ENCODE data around the gene FCGR1A.
"Not testable (repeated sequence)": the region's sequence is repeated elsewhere in the genome, so short reads cannot be mapped to it uniquely, and the experiment has no call there.

FCGR1A gene

DNA sequence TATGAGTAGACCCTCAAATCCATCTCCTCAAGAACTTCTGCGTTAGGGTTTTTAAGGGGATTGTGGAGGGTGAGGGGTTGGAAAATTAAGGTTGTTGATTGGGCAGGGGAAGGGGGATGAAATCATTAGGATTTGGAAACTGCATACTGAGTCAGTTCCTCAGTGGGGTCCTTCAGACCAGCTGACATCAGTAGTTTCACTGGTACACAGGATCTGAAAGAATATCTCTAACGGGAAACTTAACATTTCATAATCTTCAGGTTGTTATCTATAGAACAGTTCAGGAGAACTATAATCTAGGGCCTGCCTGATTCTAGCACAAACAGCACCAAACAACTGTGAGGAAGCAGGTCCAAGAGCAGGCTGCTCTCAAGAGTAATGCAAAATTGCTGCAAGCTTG lies 27.2 kb upstream of the FCGR1A start:
- H3K14ac ChIP-seq (ENCODE audit: low read length in 2 of 2); H3K9me3 ChIP-seq (ENCODE audit: control insufficient read depth, low read length); H3K23ac ChIP-seq (ENCODE audit: low read length in 2 of 2); H3K4ac ChIP-seq (ENCODE audit: low read depth in 1 of 2, low read length in 2 of 2); H3K36me3 ChIP-seq (ENCODE audit: control insufficient read depth in 1 of 2, insufficient read depth in 2 of 2, low read depth in 1 of 2, low read length in 2 of 2); H2AFZ ChIP-seq (ENCODE audit: low read depth, low read length); H4K91ac ChIP-seq (ENCODE audit: low read length); H3K4me1 ChIP-seq (ENCODE audit: control insufficient read depth, insufficient read depth, low read depth, low read length); H4K8ac ChIP-seq (ENCODE audit: low read length); H3K4me2 ChIP-seq (ENCODE audit: low read length, poor library complexity, severe bottlenecking); H2BK12ac ChIP-seq (ENCODE audit: low read length in 2 of 2); H2BK120ac ChIP-seq (ENCODE audit: low read depth, low read length); H3K4me3 ChIP-seq (ENCODE audit: insufficient read depth in 1 of 2, low read depth in 1 of 2, low read length in 2 of 2); H3K79me1 ChIP-seq (replicated peaks; ENCODE audit: low read length, poor library complexity, severe bottlenecking); H3K27me3 ChIP-seq (ENCODE audit: control insufficient read depth in 1 of 2, insufficient read depth in 1 of 2, low read length in 2 of 2); H2BK5ac ChIP-seq (ENCODE audit: low read depth, low read length, poor library complexity, severe bottlenecking); H2BK15ac ChIP-seq (ENCODE audit: low read depth, poor library complexity, severe bottlenecking); H3K9ac ChIP-seq (ENCODE audit: low read length); DNase-seq; H3K27ac ChIP-seq (ENCODE audit: low read length, poor library complexity, severe bottlenecking); H2AK5ac ChIP-seq (ENCODE audit: low read length, severe bottlenecking); H3K18ac ChIP-seq (ENCODE audit: low read depth in 1 of 2, low read length in 2 of 2): not testable (repeated sequence)
- WGBS, result no CpG with 5 or more reads among the region's 2 CpGs

DNA sequence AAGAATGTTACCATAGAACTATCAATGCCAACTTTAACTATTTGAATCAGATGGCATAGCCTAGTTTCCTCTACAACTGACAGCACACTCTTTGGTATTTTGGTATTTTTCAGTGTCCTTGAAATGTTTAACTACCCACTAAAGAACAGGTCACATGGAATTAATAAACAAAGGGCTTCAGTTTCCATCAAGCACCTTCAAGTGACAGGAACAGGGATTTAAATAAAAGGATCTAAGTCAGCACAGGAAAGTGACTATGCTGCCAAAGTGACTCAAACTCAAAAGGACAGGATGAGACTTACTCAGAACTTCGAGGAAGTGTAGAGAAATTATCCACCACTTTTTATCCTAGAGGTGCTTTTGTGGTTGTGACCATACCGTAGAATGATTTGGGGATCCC lies 20.2 kb upstream of the FCGR1A start:
- not testable (repeated sequence) for H2AFZ ChIP-seq (ENCODE audit: low read depth, low read length); H3K4me1 ChIP-seq (ENCODE audit: control insufficient read depth, insufficient read depth, low read depth, low read length); H2BK12ac ChIP-seq (ENCODE audit: low read length in 2 of 2); H3K14ac ChIP-seq (ENCODE audit: low read length in 2 of 2); H3K27ac ChIP-seq (ENCODE audit: low read length, poor library complexity, severe bottlenecking); H4K8ac ChIP-seq (ENCODE audit: low read length); H4K91ac ChIP-seq (ENCODE audit: low read length); H3K4me2 ChIP-seq (ENCODE audit: low read length, poor library complexity, severe bottlenecking); H3K23ac ChIP-seq (ENCODE audit: low read length in 2 of 2); H2BK15ac ChIP-seq (ENCODE audit: low read depth, poor library complexity, severe bottlenecking); H3K18ac ChIP-seq (ENCODE audit: low read depth in 1 of 2, low read length in 2 of 2); H2AK5ac ChIP-seq (ENCODE audit: low read length, severe bottlenecking); H2BK120ac ChIP-seq (ENCODE audit: low read depth, low read length); H3K9me3 ChIP-seq (ENCODE audit: control insufficient read depth, low read length); H3K27me3 ChIP-seq (ENCODE audit: control insufficient read depth in 1 of 2, insufficient read depth in 1 of 2, low read length in 2 of 2); H3K36me3 ChIP-seq (ENCODE audit: control insufficient read depth in 1 of 2, insufficient read depth in 2 of 2, low read depth in 1 of 2, low read length in 2 of 2); H2BK5ac ChIP-seq (ENCODE audit: low read depth, low read length, poor library complexity, severe bottlenecking); DNase-seq; H3K9ac ChIP-seq (ENCODE audit: low read length); H3K4me3 ChIP-seq (ENCODE audit: insufficient read depth in 1 of 2, low read depth in 1 of 2, low read length in 2 of 2); H3K4ac ChIP-seq (ENCODE audit: low read depth in 1 of 2, low read length in 2 of 2); H3K79me1 ChIP-seq (replicated peaks; ENCODE audit: low read length, poor library complexity, severe bottlenecking)
- no CpG with 5 or more reads among the region's 2 CpGs for WGBS

DNA sequence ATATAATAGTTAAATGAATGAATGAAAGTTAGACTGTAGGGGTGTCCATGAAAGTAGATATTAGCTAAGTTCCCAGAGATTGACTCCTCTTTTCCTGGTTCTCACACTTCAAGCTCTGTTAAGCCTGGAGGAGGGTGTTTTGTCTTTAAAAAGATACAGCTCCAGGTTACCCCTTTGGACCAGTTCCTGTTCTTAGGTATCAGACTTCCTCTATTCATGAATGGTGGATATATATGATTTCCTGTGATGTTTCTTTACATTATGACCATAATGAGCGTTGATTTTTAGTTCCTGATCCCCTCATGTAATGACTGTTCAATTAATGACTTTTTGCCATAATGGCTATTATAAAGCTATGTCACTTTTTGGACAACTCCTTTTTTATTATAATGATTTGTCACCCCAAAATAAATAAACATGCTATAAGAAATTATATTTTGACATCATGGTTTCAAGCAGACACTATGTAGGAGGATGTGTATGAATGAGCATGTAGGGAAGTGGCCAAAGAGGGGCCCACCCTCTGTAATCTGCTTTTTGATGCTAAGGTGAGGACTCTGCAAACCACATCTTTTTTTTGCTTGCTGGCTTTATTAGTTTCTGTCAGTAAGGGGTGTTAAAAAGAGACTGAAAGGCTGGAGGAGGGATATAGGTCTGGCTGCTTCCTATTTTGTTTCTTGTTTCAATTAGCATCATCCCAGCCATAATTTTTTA lies 18.2 kb upstream of the FCGR1A start:
- H3K27ac ChIP-seq (ENCODE audit: low read length, poor library complexity, severe bottlenecking); H3K18ac ChIP-seq (ENCODE audit: low read depth in 1 of 2, low read length in 2 of 2); H3K4ac ChIP-seq (ENCODE audit: low read depth in 1 of 2, low read length in 2 of 2); H2BK12ac ChIP-seq (ENCODE audit: low read length in 2 of 2); H2AK5ac ChIP-seq (ENCODE audit: low read length, severe bottlenecking); H3K9me3 ChIP-seq (ENCODE audit: control insufficient read depth, low read length); H3K79me1 ChIP-seq (replicated peaks; ENCODE audit: low read length, poor library complexity, severe bottlenecking); H4K8ac ChIP-seq (ENCODE audit: low read length); DNase-seq; H2BK15ac ChIP-seq (ENCODE audit: low read depth, poor library complexity, severe bottlenecking); H2BK5ac ChIP-seq (ENCODE audit: low read depth, low read length, poor library complexity, severe bottlenecking); H3K27me3 ChIP-seq (ENCODE audit: control insufficient read depth in 1 of 2, insufficient read depth in 1 of 2, low read length in 2 of 2); H3K14ac ChIP-seq (ENCODE audit: low read length in 2 of 2); H3K4me3 ChIP-seq (ENCODE audit: insufficient read depth in 1 of 2, low read depth in 1 of 2, low read length in 2 of 2); H3K4me2 ChIP-seq (ENCODE audit: low read length, poor library complexity, severe bottlenecking); H3K4me1 ChIP-seq (ENCODE audit: control insufficient read depth, insufficient read depth, low read depth, low read length); H3K9ac ChIP-seq (ENCODE audit: low read length); H3K23ac ChIP-seq (ENCODE audit: low read length in 2 of 2); H4K91ac ChIP-seq (ENCODE audit: low read length); H2AFZ ChIP-seq (ENCODE audit: low read depth, low read length); H3K36me3 ChIP-seq (ENCODE audit: control insufficient read depth in 1 of 2, insufficient read depth in 2 of 2, low read depth in 1 of 2, low read length in 2 of 2); H2BK120ac ChIP-seq (ENCODE audit: low read depth, low read length): not testable (repeated sequence)
- no CpG with 5 or more reads among the region's 1 CpG for WGBS

DNA sequence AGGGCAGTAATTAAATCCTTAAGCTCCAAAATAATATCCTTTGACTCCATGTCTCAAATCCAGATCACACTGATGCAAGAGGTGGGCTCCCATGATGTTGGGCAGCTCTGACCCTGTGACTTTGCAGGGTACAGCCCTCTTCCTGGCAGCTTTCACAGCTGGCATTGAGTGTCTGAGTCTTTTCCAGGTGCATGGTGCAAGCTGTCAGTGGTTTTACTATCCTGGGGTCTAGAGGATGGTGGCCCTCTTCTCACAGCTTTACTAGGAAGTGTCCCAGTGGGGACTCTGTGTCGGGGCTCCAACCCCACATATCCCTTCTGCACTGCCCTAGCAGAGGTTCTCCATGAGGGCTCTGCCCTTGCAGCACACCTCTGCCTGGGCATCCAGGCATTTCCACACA lies 16.3 kb upstream of the FCGR1A start:
- H2BK15ac ChIP-seq (ENCODE audit: low read depth, poor library complexity, severe bottlenecking); H3K4ac ChIP-seq (ENCODE audit: low read depth in 1 of 2, low read length in 2 of 2); H3K4me2 ChIP-seq (ENCODE audit: low read length, poor library complexity, severe bottlenecking); H3K4me1 ChIP-seq (ENCODE audit: control insufficient read depth, insufficient read depth, low read depth, low read length); H3K4me3 ChIP-seq (ENCODE audit: insufficient read depth in 1 of 2, low read depth in 1 of 2, low read length in 2 of 2); H2BK120ac ChIP-seq (ENCODE audit: low read depth, low read length); H3K9ac ChIP-seq (ENCODE audit: low read length); H3K27ac ChIP-seq (ENCODE audit: low read length, poor library complexity, severe bottlenecking); H3K36me3 ChIP-seq (ENCODE audit: control insufficient read depth in 1 of 2, insufficient read depth in 2 of 2, low read depth in 1 of 2, low read length in 2 of 2); H3K9me3 ChIP-seq (ENCODE audit: control insufficient read depth, low read length); H4K8ac ChIP-seq (ENCODE audit: low read length); H3K23ac ChIP-seq (ENCODE audit: low read length in 2 of 2); H3K18ac ChIP-seq (ENCODE audit: low read depth in 1 of 2, low read length in 2 of 2); H3K14ac ChIP-seq (ENCODE audit: low read length in 2 of 2); H3K27me3 ChIP-seq (ENCODE audit: control insufficient read depth in 1 of 2, insufficient read depth in 1 of 2, low read length in 2 of 2); H2BK5ac ChIP-seq (ENCODE audit: low read depth, low read length, poor library complexity, severe bottlenecking); H2BK12ac ChIP-seq (ENCODE audit: low read length in 2 of 2); H2AK5ac ChIP-seq (ENCODE audit: low read length, severe bottlenecking); H2AFZ ChIP-seq (ENCODE audit: low read depth, low read length); DNase-seq; H4K91ac ChIP-seq (ENCODE audit: low read length); H3K79me1 ChIP-seq (replicated peaks; ENCODE audit: low read length, poor library complexity, severe bottlenecking): not testable (repeated sequence)
- no CpG with 5 or more reads among the region's 1 CpG for WGBS

Measured in mesenchymal stem cell (in vitro differentiated cells and primary cell).